Fibroblast of mammary gland (primary cell): ENCODE measurements around the gene CABP7.
"Not testable (repeated sequence)": the region's sequence is repeated elsewhere in the genome, so short reads cannot be mapped to it uniquely, and the experiment has no call there.

Experiments
- DNase-seq: peaks from one replicate; pipeline ENCODE4 v3.0.0-alpha.2; 2010; ENCODE audit warnings: low read depth
- H3K4me3 ChIP-seq: 2 replicates; pipeline ENCODE4 v1.5.1; 2011; ENCODE audit warnings: low read depth, mild to moderate bottlenecking, low read length, moderate library complexity; ENCODE audit not compliant: control insufficient read depth
- CTCF ChIP-seq: conservative IDR thresholded peaks from 2 replicates; pipeline ENCODE4 v1.5.1; 2011; ENCODE audit warnings: low read depth, low read length, inconsistent platforms; ENCODE audit not compliant: control insufficient read depth, insufficient read depth

Gene CABP7

GRCh38 chr22:29750559-29751538 is 31.0 kb downstream of the CABP7 start:
- no peak overlapping the region for H3K4me3 ChIP-seq
- no peak for DNase-seq
- no peak for TF ChIP-seq CTCF

GRCh38 chr22:29751669-29752068 is 31.9 kb downstream of the CABP7 start:
- no peak overlapping the region for H3K4me3 ChIP-seq
- no peak for DNase-seq
- no peak for TF ChIP-seq CTCF

- TF ChIP-seq CTCF, result no peak
- no peak for DNase-seq
- H3K4me3 ChIP-seq, result no peak overlapping the region
Measured at GRCh38 chr22:29753808-29754657, 34.2 kb downstream of the CABP7 start.

GRCh38 chr22:29754658-29755395 is 35.0 kb downstream of the CABP7 start:
- not testable (repeated sequence) for H3K4me3 ChIP-seq, DNase-seq

- TF ChIP-seq CTCF, result no peak
- no peak overlapping the region for H3K4me3 ChIP-seq
- DNase-seq, result no peak
Measured at GRCh38 chr22:29755889-29756288, 36.1 kb downstream of the CABP7 start.

- DNase-seq, result no peak
- H3K4me3 ChIP-seq, result no peak overlapping the region
- no peak for TF ChIP-seq CTCF
Measured at GRCh38 chr22:29756341-29756740, 36.5 kb downstream of the CABP7 start.
